ENCODE data around the gene UPF1.
"Not testable (repeated sequence)": the region's sequence is repeated elsewhere in the genome, so short reads cannot be mapped to it uniquely, and the experiment has no call there.

The UPF1 gene

GRCh38 chr19:18898607-18899408 lies 67.0 kb downstream of the UPF1 start:
- no peak for DNase-seq (ENCODE audit: low spot score)

GRCh38 chr19:18899624-18900560 lies 68.1 kb downstream of the UPF1 start:
- no peak for DNase-seq (ENCODE audit: low spot score)

GRCh38 chr19:18900700-18901481 lies 69.1 kb downstream of the UPF1 start:
- DNase-seq (ENCODE audit: low spot score): no peak

GRCh38 chr19:18901491-18901890 lies 69.7 kb downstream of the UPF1 start:
- no peak for DNase-seq (ENCODE audit: low spot score)

- not testable (repeated sequence) for DNase-seq (ENCODE audit: low spot score)
These were observed 70.8 kb downstream of the UPF1 start for GRCh38 chr19:18902519-18902918.

- no peak for DNase-seq (ENCODE audit: low spot score)
These were observed 71.6 kb downstream of the UPF1 start for GRCh38 chr19:18903156-18904037.

GRCh38 chr19:18904334-18905057 lies 72.7 kb downstream of the UPF1 start:
- DNase-seq (ENCODE audit: low spot score): peak; percentile 79

- DNase-seq (ENCODE audit: low spot score): no peak
These were observed 73.3 kb downstream of the UPF1 start for GRCh38 chr19:18905058-18905456.

- no peak for DNase-seq (ENCODE audit: low spot score)
These were observed 73.9 kb downstream of the UPF1 start for GRCh38 chr19:18905513-18906236.

- DNase-seq (ENCODE audit: low spot score): peak; percentile 92
These were observed 75.1 kb downstream of the UPF1 start for GRCh38 chr19:18906605-18907519.

GRCh38 chr19:18908917-18909619 lies 77.3 kb downstream of the UPF1 start:
- DNase-seq (ENCODE audit: low spot score): peak; percentile 54

- no peak for DNase-seq (ENCODE audit: low spot score)
These were observed 78.3 kb downstream of the UPF1 start for GRCh38 chr19:18910010-18910409.

- no peak for DNase-seq (ENCODE audit: low spot score)
These were observed 79.2 kb downstream of the UPF1 start for GRCh38 chr19:18910801-18911436.

- DNase-seq (ENCODE audit: low spot score): no peak
These were observed 81.2 kb downstream of the UPF1 start for GRCh38 chr19:18912933-18913332.

GRCh38 chr19:18913466-18913865 lies 81.7 kb downstream of the UPF1 start:
- no peak for DNase-seq (ENCODE audit: low spot score)

GRCh38 chr19:18915639-18916038 lies 83.9 kb downstream of the UPF1 start:
- DNase-seq (ENCODE audit: low spot score): peak; percentile 84

- not testable (repeated sequence) for DNase-seq (ENCODE audit: low spot score)
These were observed 85.8 kb downstream of the UPF1 start for GRCh38 chr19:18917593-18917992.
